SU-DHL-6 (cell line): ENCODE results near the gene ARHGAP29.

Experiments
- H2AFZ ChIP-seq: fragments of 200-600 bp; sonication (generic); 2 replicates; pipeline ENCODE4 v1.6.1; 2014; ENCODE audit warnings: low read depth, mild to moderate bottlenecking, moderate library complexity, mixed read lengths, antibody characterized with exemption, low read length; ENCODE audit not compliant: severe bottlenecking
- H3F3A ChIP-seq: fragments of 200-600 bp; shearing (Covaris generic); 2 replicates; pipeline ENCODE4 v1.6.0; 2016; ENCODE audit warnings: antibody characterized with exemption, mild to moderate bottlenecking; ENCODE audit not compliant: insufficient read depth
- H3K27ac ChIP-seq: fragments of 200-600 bp; sonication (generic); 2 replicates; pipeline ENCODE4 v1.5.1; 2016; ENCODE audit warnings: low read depth, mild to moderate bottlenecking, low read length, moderate library complexity, mixed read lengths
- H3K27me3 ChIP-seq: fragments of 200-600 bp; sonication (generic), shearing (Covaris generic); 2 replicates; pipeline ENCODE4 v1.6.0; 2014; ENCODE audit warnings: mild to moderate bottlenecking, low read length
- H3K36me3 ChIP-seq: fragments of 200-600 bp; sonication (generic); 2 replicates; pipeline ENCODE4 v1.6.1; 2014; ENCODE audit warnings: mild to moderate bottlenecking, low read length, mixed read lengths
- H3K4me2 ChIP-seq: fragments of 300-600, 200-600 bp; shearing (Covaris generic), sonication (generic); 2 replicates; pipeline ENCODE4 v1.6.0; 2014; ENCODE audit warnings: low read length, low read depth, mild to moderate bottlenecking; ENCODE audit not compliant: poor library complexity, severe bottlenecking
- H3K4me3 ChIP-seq: fragments of 200-600 bp; sonication (generic); 2 replicates; pipeline ENCODE4 v1.5.1; 2014; ENCODE audit warnings: antibody characterized with exemption, low read length, mild to moderate bottlenecking, mixed read lengths; ENCODE audit not compliant: insufficient read depth, poor library complexity, severe bottlenecking
- H3K79me2 ChIP-seq: fragments of 200-600 bp; sonication (generic); 2 replicates; pipeline ENCODE4 v1.6.1; 2014; ENCODE audit warnings: mild to moderate bottlenecking, low read length, moderate library complexity; ENCODE audit not compliant: insufficient read depth
- H3K9ac ChIP-seq: fragments of 200-600 bp; sonication (generic); 2 replicates; pipeline ENCODE4 v1.7.0; 2014; ENCODE audit warnings: mild to moderate bottlenecking, low read length
- H3K9me2 ChIP-seq: fragments of 200-600 bp; sonication (generic); replicated peaks from 2 replicates; pipeline ENCODE4 v1.6.1; 2014; ENCODE audit warnings: low read length; ENCODE audit not compliant: insufficient read depth
- H3K9me3 ChIP-seq: fragments of 200-600 bp; sonication (generic); 2 replicates; pipeline ENCODE4 v1.6.1; 2014; ENCODE audit warnings: low read length, mixed read lengths; ENCODE audit not compliant: insufficient read depth
- H4K20me1 ChIP-seq: fragments of 200-600 bp; sonication (generic); 2 replicates; pipeline ENCODE4 v1.6.1; 2014; ENCODE audit warnings: low read depth, mild to moderate bottlenecking, antibody characterized with exemption, low read length, moderate library complexity, mixed read lengths
- EZH2phosphoT487 ChIP-seq: fragments of 200-600 bp; sonication (generic), shearing (Covaris generic); conservative IDR thresholded peaks from 2 replicates; pipeline ENCODE4 v1.6.1; 2018; ENCODE audit warnings: mild to moderate bottlenecking, antibody characterized with exemption, low read length, moderate library complexity, mixed read lengths
- TF ChIP-seq, protein P1 (sequence below): fragments of 200-600 bp; sonication (generic); IDR thresholded peaks from one replicate; pipeline ENCODE4 v1.5.1; 2017; ENCODE audit warnings: antibody characterized with exemption, mild to moderate bottlenecking, low read length, moderate library complexity; ENCODE audit not compliant: insufficient read depth, poor library complexity, severe bottlenecking

ARHGAP29 gene

DNA sequence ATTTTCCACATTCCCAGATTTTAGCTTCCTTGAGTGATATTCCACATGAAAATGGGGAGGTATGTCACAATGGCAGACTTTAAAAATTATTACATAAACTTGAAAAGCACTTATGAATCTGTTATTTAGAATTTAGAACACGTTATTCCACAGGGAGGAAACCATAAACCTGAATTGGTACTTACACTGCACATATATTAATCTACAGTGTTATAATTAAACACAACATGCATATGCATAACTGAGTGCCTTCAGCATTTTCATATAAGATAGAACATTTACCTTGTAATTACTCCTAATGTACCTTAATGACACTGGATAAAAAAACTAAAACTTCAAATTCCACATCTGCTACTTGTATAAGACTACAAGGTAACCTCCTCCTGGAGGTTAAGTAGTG, 9.8 kb downstream of the ARHGAP29 start:
- H3K4me3 ChIP-seq, result no peak overlapping the region
- no peak overlapping the region for H3K9ac ChIP-seq
- no peaks in the 10 kb centered on the region for H3K9me3 ChIP-seq
- H4K20me1 ChIP-seq, result no peaks in the 10 kb centered on the region
- H3K27ac ChIP-seq, result no peak overlapping the region
- no peaks in the 10 kb centered on the region for H3K36me3 ChIP-seq
- H3K27me3 ChIP-seq, result no peaks in the 10 kb centered on the region
- no peak overlapping the region for H2AFZ ChIP-seq
- no peak for TF ChIP-seq EZH2phosphoT487
- TF ChIP-seq, protein P1, sequence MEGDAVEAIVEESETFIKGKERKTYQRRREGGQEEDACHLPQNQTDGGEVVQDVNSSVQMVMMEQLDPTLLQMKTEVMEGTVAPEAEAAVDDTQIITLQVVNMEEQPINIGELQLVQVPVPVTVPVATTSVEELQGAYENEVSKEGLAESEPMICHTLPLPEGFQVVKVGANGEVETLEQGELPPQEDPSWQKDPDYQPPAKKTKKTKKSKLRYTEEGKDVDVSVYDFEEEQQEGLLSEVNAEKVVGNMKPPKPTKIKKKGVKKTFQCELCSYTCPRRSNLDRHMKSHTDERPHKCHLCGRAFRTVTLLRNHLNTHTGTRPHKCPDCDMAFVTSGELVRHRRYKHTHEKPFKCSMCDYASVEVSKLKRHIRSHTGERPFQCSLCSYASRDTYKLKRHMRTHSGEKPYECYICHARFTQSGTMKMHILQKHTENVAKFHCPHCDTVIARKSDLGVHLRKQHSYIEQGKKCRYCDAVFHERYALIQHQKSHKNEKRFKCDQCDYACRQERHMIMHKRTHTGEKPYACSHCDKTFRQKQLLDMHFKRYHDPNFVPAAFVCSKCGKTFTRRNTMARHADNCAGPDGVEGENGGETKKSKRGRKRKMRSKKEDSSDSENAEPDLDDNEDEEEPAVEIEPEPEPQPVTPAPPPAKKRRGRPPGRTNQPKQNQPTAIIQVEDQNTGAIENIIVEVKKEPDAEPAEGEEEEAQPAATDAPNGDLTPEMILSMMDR, result no peak
- no peaks in the 10 kb centered on the region for H3K9me2 ChIP-seq
- H3F3A ChIP-seq, result no peaks in the 10 kb centered on the region
- no peak overlapping the region for H3K4me2 ChIP-seq
- H3K79me2 ChIP-seq, result no peaks in the 10 kb centered on the region

DNA sequence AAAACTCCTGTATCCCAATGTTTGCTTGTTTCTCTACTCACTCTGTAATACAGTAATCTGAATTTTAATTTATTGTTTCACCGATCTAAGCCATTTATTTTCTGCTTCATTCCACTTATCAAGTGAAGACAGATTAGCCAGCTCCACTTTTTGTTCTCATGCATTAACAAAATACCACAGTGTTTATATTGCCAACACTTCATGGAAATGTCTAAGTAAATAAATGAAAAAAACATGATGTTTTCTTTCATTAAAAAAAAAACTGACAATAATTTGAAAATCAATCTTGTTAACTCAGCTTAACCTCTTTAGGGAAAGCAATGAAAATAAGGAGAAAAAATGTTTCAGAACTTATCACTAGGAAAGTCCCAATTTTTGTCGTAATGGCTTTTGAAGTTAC, 11.5 kb downstream of the ARHGAP29 start:
- H3K36me3 ChIP-seq, result no peaks in the 10 kb centered on the region
- no peaks in the 10 kb centered on the region for H3K79me2 ChIP-seq

GRCh38 chr1:94218332-94218731, 19.1 kb downstream of the ARHGAP29 start:
- H3K9me3 ChIP-seq, result no peaks in the 10 kb centered on the region
- no peak overlapping the region for H3K4me3 ChIP-seq
- no peaks in the 10 kb centered on the region for H3F3A ChIP-seq
- no peak overlapping the region for H2AFZ ChIP-seq
- H4K20me1 ChIP-seq, result no peaks in the 10 kb centered on the region
- TF ChIP-seq, protein P1, result no peak
- TF ChIP-seq EZH2phosphoT487, result no peak
- no peaks in the 10 kb centered on the region for H3K36me3 ChIP-seq
- no peak overlapping the region for H3K27ac ChIP-seq
- H3K4me2 ChIP-seq, result no peak overlapping the region
- no peaks in the 10 kb centered on the region for H3K27me3 ChIP-seq
- H3K79me2 ChIP-seq, result no peaks in the 10 kb centered on the region
- H3K9ac ChIP-seq, result no peak overlapping the region
- H3K9me2 ChIP-seq, result no peaks in the 10 kb centered on the region

More for the DNA sequence above, 11.5 kb downstream of the ARHGAP29 start:
- H3K9me2 ChIP-seq, result no peaks in the 10 kb centered on the region
- TF ChIP-seq EZH2phosphoT487, result no peak
- TF ChIP-seq, protein P1, result no peak
- H4K20me1 ChIP-seq, result no peaks in the 10 kb centered on the region
- no peak overlapping the region for H3K9ac ChIP-seq
- no peak overlapping the region for H2AFZ ChIP-seq
- no peak overlapping the region for H3K4me2 ChIP-seq
- no peak overlapping the region for H3K27ac ChIP-seq
- H3K4me3 ChIP-seq, result no peak overlapping the region
- H3F3A ChIP-seq, result no peaks in the 10 kb centered on the region
- H3K27me3 ChIP-seq, result no peaks in the 10 kb centered on the region
- no peaks in the 10 kb centered on the region for H3K9me3 ChIP-seq
